Skin of body (tissue), 2 donors: Measurements from ENCODE around the gene MRPL50. TPM values are rescaled to one million over a fixed set of nuclear protein-coding genes. Genes with fewer than 3 reads are reported as not detected.

Experiments
- DNase-seq: peaks from one replicate; lab custom pipeline; 2025; lab: John Stamatoyannopoulos, UW
- total RNA-seq: library from RNA; depleted of rRNA; stranded (reverse); fragments of >200 nt; gene quantifications from one replicate; pipeline ENCODE4 v1.2.3, GENCODE V29; 2014

The MRPL50 gene
- total RNA-seq, 1 donor from 2014 or later: 18.3 TPM

GRCh38 chr9:101380295-101380694 is 18.1 kb downstream of the MRPL50 start:
- DNase-seq: no peak

DNA sequence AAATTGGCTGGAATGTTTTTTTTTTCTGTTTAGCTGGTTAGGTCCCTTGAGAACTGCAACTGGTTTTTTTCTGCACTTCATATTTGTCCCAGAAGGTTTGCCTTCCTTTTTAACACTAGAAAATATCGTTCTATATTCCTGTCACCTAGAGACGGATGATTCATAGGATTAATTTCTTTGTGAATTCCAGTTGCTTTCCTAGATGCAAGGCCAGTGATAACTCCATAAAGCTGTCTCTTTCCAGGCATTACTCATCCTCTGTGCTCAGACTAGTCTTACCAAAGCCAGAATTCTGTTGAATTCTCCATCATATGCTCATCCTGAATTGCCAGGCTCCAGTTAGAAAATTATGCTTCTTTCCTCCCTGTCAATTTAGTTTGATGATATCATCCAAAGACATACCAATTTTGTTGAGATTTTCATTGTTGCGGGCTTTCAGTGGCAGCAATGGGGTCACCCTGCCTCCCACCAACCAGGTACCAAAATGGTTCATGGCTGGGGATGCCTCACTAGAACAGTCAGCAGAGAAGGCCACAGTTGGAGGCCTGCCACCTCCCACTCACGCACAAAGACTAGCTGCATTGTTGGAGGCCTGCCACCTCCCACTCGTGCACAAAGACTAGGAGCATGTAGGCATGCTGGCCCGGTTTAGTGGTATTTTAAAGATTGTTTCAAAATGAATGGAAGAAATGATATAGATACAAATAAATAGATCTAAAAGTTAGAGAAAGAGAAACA is 22.1 kb downstream of the MRPL50 start:
- DNase-seq: no peak

DNA sequence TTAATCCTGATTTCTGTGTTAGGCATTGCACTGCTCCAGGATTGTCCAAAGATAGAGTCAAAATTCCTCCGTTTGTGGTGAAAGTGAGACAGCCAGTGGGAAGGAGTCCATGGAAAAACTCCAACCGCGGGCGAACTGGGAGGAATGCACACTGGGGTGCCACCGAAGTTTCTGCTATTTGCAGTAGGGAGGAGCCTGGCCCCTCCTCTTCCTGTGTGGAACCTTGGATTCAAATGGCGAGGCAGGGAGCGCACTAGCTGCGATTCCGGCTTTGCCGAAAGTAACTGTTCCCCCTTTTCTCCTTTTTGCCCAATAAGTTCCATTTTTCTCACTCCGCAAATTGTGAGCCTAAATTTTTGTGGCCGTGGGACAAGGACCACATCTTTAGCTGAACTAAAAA is 22.9 kb downstream of the MRPL50 start:
- no peak for DNase-seq

DNA sequence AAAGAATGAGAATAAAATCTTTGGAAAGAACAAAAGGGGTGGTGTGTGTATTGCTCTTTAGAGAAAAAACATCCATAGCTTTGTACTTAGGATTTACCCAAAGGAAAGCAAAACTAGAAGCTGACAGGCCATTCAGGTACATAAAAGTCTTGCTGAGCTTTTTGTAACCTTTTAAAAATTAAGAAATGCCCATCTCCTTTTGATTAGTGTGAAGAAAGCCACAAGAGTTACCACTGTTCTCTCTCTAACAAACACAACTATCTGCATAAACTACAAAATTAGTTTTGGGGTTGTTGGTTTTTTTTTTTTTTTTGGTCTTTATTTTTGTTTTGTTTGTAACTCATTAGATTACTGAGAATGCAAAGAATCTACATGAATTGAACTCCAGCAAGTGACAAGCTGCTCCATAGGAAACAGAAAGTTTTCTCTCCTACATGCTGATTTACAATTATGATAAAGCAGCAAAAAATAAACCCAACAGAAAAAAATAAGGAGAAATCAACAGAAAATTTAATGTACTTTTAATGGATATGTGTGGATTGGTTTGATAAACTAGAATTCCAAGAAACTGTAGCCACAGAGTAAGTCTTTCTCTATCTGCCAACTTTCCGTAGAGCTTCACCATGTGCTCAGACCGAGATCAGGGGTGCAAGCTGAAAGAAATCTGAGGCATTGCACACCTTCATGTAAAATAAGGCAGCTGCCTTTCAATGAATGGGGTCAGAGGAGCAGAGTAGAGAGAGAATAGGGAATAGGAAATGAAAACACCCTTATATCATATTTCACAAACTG is 25.9 kb downstream of the MRPL50 start:
- no peak for DNase-seq

DNA sequence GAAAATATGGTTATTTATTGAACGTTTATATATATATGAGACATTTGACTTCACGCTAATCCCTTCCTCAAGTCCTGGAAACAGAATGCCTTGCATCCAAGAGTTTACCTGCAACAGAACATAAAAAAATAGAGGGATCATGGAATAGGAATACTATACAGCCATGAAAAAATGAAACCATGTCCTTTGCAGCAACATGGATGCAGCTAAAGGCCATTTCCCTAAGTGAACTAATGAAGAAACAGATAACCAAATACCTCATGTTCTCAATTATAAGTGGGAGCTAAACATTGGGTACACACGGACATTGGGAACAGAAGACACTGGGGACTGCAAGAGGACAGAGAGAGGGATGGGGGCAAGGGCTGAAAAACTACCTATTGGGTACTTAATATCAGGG is 26.6 kb downstream of the MRPL50 start:
- DNase-seq: no peak

GRCh38 chr9:101369884-101370531 is 28.4 kb downstream of the MRPL50 start:
- DNase-seq: no peak

DNA sequence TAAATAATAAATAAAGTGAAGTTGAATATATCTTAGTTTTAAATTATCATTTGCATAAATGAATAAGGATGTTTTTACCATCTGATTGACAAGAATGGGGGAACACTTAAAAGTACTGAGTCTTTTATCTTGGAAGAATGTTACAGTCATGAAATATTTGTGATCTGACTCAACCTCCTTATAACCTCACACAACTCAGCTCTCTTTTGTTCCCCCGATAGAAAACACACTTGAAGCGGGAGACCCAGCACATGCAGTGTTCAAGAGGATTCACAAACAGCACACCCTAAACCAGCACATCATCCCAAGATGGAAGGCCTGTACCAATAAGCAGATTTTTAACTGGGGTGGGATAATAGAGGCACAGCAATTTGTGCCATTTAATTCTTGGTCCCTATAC is 29.1 kb downstream of the MRPL50 start:
- no peak for DNase-seq

DNA sequence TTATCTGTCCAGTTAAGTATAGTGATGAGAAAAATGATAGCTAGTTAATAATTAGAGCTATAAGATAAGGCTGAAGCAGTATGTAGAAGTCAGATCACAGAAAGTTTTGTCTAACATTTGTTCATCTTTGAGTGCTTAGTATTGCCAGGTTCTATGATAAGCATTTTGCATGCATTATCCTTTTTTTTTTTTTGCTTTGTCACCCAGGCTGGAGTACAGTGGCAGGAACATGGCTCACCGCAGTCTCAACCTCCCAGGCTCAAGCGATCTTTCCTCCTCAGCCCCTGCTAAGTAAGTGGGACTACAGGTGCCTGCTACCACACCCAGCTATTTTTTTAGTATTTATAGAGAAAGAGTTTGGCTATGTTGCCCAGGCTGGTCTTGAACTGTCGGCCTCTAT is 31.1 kb downstream of the MRPL50 start:
- DNase-seq: no peak

GRCh38 chr9:101366038-101366756 is 32.2 kb downstream of the MRPL50 start:
- no peak for DNase-seq

DNA sequence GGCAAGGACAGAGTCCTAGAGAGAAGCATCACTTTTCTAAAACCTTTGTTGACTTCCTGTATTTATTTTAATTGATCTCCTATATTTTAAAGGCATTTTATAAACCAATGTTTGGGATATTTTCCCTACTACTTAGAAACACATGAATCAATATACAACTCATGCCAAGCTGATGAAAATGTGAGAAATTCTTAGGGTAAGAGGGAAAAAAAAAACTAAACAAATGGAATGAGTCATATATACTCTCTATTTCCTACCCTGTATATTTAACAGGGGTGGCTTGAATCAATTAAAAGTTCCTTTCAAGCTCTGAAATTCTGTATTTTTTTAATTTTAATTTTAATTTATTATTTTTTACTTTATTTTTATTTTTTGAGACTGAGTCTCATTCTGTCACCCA is 33.2 kb downstream of the MRPL50 start:
- no peak for DNase-seq

GRCh38 chr9:101362450-101362849 is 36.0 kb downstream of the MRPL50 start:
- no peak for DNase-seq

DNA sequence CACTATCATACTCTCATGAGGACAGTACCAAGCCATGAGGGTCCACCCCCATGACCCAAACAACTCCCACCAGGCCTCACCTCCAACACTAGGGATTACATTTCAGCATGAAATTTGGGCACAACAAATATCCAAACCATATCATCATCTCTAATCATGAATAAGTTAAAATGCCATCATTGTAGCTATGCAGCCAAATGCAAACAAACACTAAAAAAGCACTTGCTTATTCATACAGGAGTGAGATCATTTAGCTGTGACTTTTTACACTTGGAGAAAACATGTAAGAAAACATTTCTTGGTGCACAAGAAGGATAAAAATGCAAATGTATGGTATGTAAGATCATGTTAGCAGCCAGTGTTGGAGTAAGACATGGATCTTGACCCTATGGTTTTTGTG is 37.8 kb downstream of the MRPL50 start:
- no peak for DNase-seq

GRCh38 chr9:101359679-101360078 is 38.7 kb downstream of the MRPL50 start:
- DNase-seq: no peak

GRCh38 chr9:101356619-101357018 is 41.8 kb downstream of the MRPL50 start:
- no peak for DNase-seq

GRCh38 chr9:101354765-101355708 is 43.4 kb downstream of the MRPL50 start:
- no peak for DNase-seq

GRCh38 chr9:101354143-101354764 is 44.2 kb downstream of the MRPL50 start:
- DNase-seq: no peak

DNA sequence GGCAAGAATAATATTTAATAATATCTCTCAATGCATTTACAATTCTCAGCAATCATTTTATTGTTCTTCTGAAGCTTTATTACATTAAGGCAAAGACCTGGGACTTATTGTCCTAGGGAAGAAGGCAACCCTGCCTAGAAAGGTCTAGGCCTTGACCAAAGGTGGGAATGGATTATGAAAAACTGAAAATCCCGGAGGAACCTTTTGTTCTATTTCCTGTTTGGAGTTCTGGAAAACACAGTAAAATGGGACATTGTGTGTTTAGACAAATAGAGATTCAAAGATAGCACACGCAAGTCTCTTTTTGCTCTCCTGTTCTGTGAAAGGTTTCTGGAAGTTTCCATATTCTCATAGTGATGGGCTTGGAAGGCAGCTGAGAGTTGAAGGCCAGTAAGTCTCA is 44.7 kb downstream of the MRPL50 start:
- DNase-seq: no peak

GRCh38 chr9:101352892-101353463 is 45.4 kb downstream of the MRPL50 start:
- DNase-seq: no peak

- DNase-seq: no peak
These were observed 48.1 kb downstream of the MRPL50 start for GRCh38 chr9:101350285-101350684.

GRCh38 chr9:101342595-101342994 is 55.8 kb downstream of the MRPL50 start:
- no peak for DNase-seq
